ENCODE data around the gene ADRA2C. TPM values are rescaled to one million over a fixed set of nuclear protein-coding genes. Genes with fewer than 3 reads are reported as not detected.

ADRA2C gene
- total and polyA plus RNA-seq, 4 donors, result 0.23 to 5.4 (median 1.9) TPM

- Histone ChIP-seq H3K36me3 (ENCODE audit: control insufficient read depth in 4 of 4, insufficient read depth in 4 of 4, low read length in 4 of 4) (no peaks in the 10 kb centered on the region), H3K4me1 (ENCODE audit: control insufficient read depth in 5 of 5, insufficient read depth in 5 of 5, low read length in 5 of 5) (no peaks in the 10 kb centered on the region), H3K9me3 (ENCODE audit: control insufficient read depth in 4 of 4, insufficient read depth in 3 of 4, low read length in 3 of 4) (peaks cover 0 to 5% (median 0%) of the 10 kb centered on the region in 4 donors), H3K4me3 (no peak overlapping the region), H3K27ac (ENCODE audit: low read depth in 1 of 2, low read length in 1 of 2) (no peak overlapping the region), H3K27me3 (ENCODE audit: control insufficient read depth in 3 of 3, insufficient read depth in 3 of 3, low read length in 2 of 3) (peaks cover 0 to 8% (median 0%) of the 10 kb centered on the region in 3 donors), H3K9ac (ENCODE audit: insufficient read depth in 1 of 2, low read length in 2 of 2) (no peak overlapping the region)
- no peak for TF ChIP-seq CTCF (IDR thresholded peaks at IDR 0.05; ENCODE audit: control extremely low read depth, extremely low read depth)
- DNase-seq (no peak), ATAC-seq (ENCODE audit: insufficient read depth, low FRiP score) (no peak)
- WGBS, 2 donors, result 39 to 42% methylated on average over 27 of the region's 27 CpGs
Measured at GRCh38 chr4:3783693-3784306, 17.6 kb downstream of the ADRA2C start.

- H3K4me1 ChIP-seq (ENCODE audit: control insufficient read depth in 5 of 5, insufficient read depth in 5 of 5, low read length in 5 of 5), result no peaks in the 10 kb centered on the region
- peaks cover 0 to 3% (median 0%) of the 10 kb centered on the region in 4 donors for H3K9me3 ChIP-seq (ENCODE audit: control insufficient read depth in 4 of 4, insufficient read depth in 3 of 4, low read length in 3 of 4)
- 70 to 76% methylated on average over 23 of the region's 23 CpGs for WGBS, 2 donors
- no peak overlapping the region for H3K4me3 ChIP-seq
- TF ChIP-seq CTCF (IDR thresholded peaks at IDR 0.05; ENCODE audit: control extremely low read depth, extremely low read depth), result no peak
- no peak for DNase-seq
- peaks cover 0 to 8% (median 0%) of the 10 kb centered on the region in 3 donors for H3K27me3 ChIP-seq (ENCODE audit: control insufficient read depth in 3 of 3, insufficient read depth in 3 of 3, low read length in 2 of 3)
- H3K9ac ChIP-seq (ENCODE audit: insufficient read depth in 1 of 2, low read length in 2 of 2), result no peak overlapping the region
- no peaks in the 10 kb centered on the region for H3K36me3 ChIP-seq (ENCODE audit: control insufficient read depth in 4 of 4, insufficient read depth in 4 of 4, low read length in 4 of 4)
- H3K27ac ChIP-seq (ENCODE audit: low read depth in 1 of 2, low read length in 1 of 2), result no peak overlapping the region
- ATAC-seq (ENCODE audit: insufficient read depth, low FRiP score), result no peak
Measured at GRCh38 chr4:3784454-3785291, 18.5 kb downstream of the ADRA2C start.

GRCh38 chr4:3785292-3785565 lies 19.0 kb downstream of the ADRA2C start:
- 82 to 87% methylated on average over 8 of the region's 8 CpGs for WGBS, 2 donors
- no peak for TF ChIP-seq CTCF (IDR thresholded peaks at IDR 0.05; ENCODE audit: control extremely low read depth, extremely low read depth)
- no peaks in the 10 kb centered on the region for H3K36me3 ChIP-seq (ENCODE audit: control insufficient read depth in 4 of 4, insufficient read depth in 4 of 4, low read length in 4 of 4)

More at GRCh38 chr4:3785292-3785565, 19.0 kb downstream of the ADRA2C start:
- ATAC-seq (ENCODE audit: insufficient read depth, low FRiP score) (no peak), DNase-seq (no peak)
- H3K27ac ChIP-seq (ENCODE audit: low read depth in 1 of 2, low read length in 1 of 2), result no peak overlapping the region
- H3K9ac ChIP-seq (ENCODE audit: insufficient read depth in 1 of 2, low read length in 2 of 2), result no peak overlapping the region
- peaks cover 0 to 8% (median 0%) of the 10 kb centered on the region in 3 donors for H3K27me3 ChIP-seq (ENCODE audit: control insufficient read depth in 3 of 3, insufficient read depth in 3 of 3, low read length in 2 of 3)
- H3K4me3 ChIP-seq, result no peak overlapping the region
- peaks cover 0 to 3% (median 0%) of the 10 kb centered on the region in 4 donors for H3K9me3 ChIP-seq (ENCODE audit: control insufficient read depth in 4 of 4, insufficient read depth in 3 of 4, low read length in 3 of 4)
- no peaks in the 10 kb centered on the region for H3K4me1 ChIP-seq (ENCODE audit: control insufficient read depth in 5 of 5, insufficient read depth in 5 of 5, low read length in 5 of 5)
